HepG2 (cell line): ENCODE results near the gene MTRR. TPM values are rescaled to one million over a fixed set of nuclear protein-coding genes. Genes with fewer than 3 reads are reported as not detected.

Experiments
- ATAC-seq: fragments of 200-7000 bp; cut with Tn5 transposase; 3 replicates; pipeline ENCODE4 v1.9.1; 2020; ENCODE audit warnings: mild to moderate bottlenecking, moderate library complexity
- BruUV-seq: library from RNA; stranded (reverse); fragments of 400-500 nt; replicated peaks from 2 replicates; lab custom pipeline; 2021; lab: Mats Ljungman, UMichigan
- CTCF ChIA-PET: fragments of 300-600 bp; formaldehyde crosslinking; extraction: SDS; loops from one replicate; lab custom pipeline; 2021; ENCODE audit warnings: low total read pairs, inconsistent platforms, low intra/inter-chr PET ratio; lab: Yijun Ruan, JAX
- POLR2A ChIA-PET: fragments of 350-600 bp; sonication (Branson Sonifier 250); formaldehyde crosslinking; loops from one replicate; lab custom pipeline; 2020; ENCODE audit warnings: antibody characterized with exemption, inconsistent platforms; lab: Yijun Ruan, JAX
- DNase-seq: peaks from one replicate; pipeline ENCODE4 v3.0.0-alpha.2; 2015; ENCODE audit warnings: low spot score
- FAIRE-seq: peaks from 3 replicates; lab custom pipeline; 2011; peaks lifted over from hg19 to GRCh38; lab: Jason Lieb, UNC
- H2AFZ ChIP-seq: one replicate; pipeline ENCODE4 v1.6.1; 2011; ENCODE audit warnings: low read length, inconsistent platforms
- H3K27ac ChIP-seq: fragments of 300-600 bp; 3 replicates; pipeline ENCODE4 v1.8.0; 2011; ENCODE audit warnings: mixed run types, mild to moderate bottlenecking, mixed read lengths, low read length, inconsistent platforms; ENCODE audit not compliant: insufficient read depth; ENCODE audit errors: extremely low read length
- H3K27me3 ChIP-seq, 2 experiments: fragments of 200-600 bp in 1 of 2; 2 replicates in 1 of 2; 3 replicates in 1 of 2; pipeline versions ENCODE4 v1.6.0 to v1.8.0; 2011; ENCODE audit warnings: low read length in 2 of 2, mild to moderate bottlenecking in 2 of 2, moderate library complexity in 2 of 2, inconsistent platforms in 1 of 2; ENCODE audit not compliant: insufficient read depth in 2 of 2, control insufficient read depth in 1 of 2
- H3K36me3 ChIP-seq, 2 experiments: fragments of 200-600 bp in 1 of 2; replicated peaks in 1 of 2; 2 replicates in 1 of 2; 3 replicates in 1 of 2; pipeline versions ENCODE4 v1.5.1 to v1.8.0; 2011; ENCODE audit warnings: low read length in 2 of 2, inconsistent platforms in 1 of 2; ENCODE audit not compliant: insufficient read depth in 2 of 2, control insufficient read depth in 1 of 2
- H3K4me1 ChIP-seq: 2 replicates; pipeline ENCODE4 v1.5.1; 2012; ENCODE audit warnings: low read length, inconsistent platforms; ENCODE audit not compliant: insufficient read depth
- H3K4me2 ChIP-seq: 2 replicates; pipeline ENCODE4 v1.6.0; 2011; ENCODE audit warnings: low read depth, low read length, inconsistent platforms
- H3K4me3 ChIP-seq, 3 experiments: fragments of 200-600 bp in 1 of 3; sonication (generic), shearing (Covaris generic) in 1 of 3; replicated peaks in 1 of 3; 2 replicates each; pipeline ENCODE4 v1.5.1; 2011 to 2016; ENCODE audit warnings: low read length in 3 of 3, inconsistent platforms in 2 of 3, low read depth in 2 of 3, mild to moderate bottlenecking in 2 of 3, control low read depth in 1 of 3, mixed read lengths in 1 of 3; ENCODE audit not compliant: insufficient read depth in 1 of 3
- H3K79me2 ChIP-seq: one replicate; pipeline ENCODE4 v1.6.1; 2011; ENCODE audit warnings: low read length, inconsistent platforms; ENCODE audit not compliant: insufficient read depth
- H3K9ac ChIP-seq: 2 replicates; pipeline ENCODE4 v1.6.0; 2011; ENCODE audit warnings: mild to moderate bottlenecking, low read depth, low read length, inconsistent platforms; ENCODE audit not compliant: insufficient read depth
- H3K9me3 ChIP-seq: 2 replicates; pipeline ENCODE4 v1.5.1; 2012; ENCODE audit warnings: mild to moderate bottlenecking, low read length
- H4K20me1 ChIP-seq: 2 replicates; pipeline ENCODE4 v1.6.0; 2011; ENCODE audit warnings: inconsistent platforms, mild to moderate bottlenecking, low read length, moderate library complexity; ENCODE audit not compliant: insufficient read depth
- AKAP8 ChIP-seq: sonication (generic); formaldehyde crosslinking; IDR thresholded peaks from 2 replicates; pipeline ENCODE4 v1.5.1; 2020; ENCODE audit warnings: mild to moderate bottlenecking, missing genetic modification reagents
- PITX1 ChIP-seq: sonication (generic); formaldehyde crosslinking; IDR thresholded peaks from 2 replicates; pipeline ENCODE4 v1.5.1; 2020; ENCODE audit warnings: mild to moderate bottlenecking, missing genetic modification reagents
- SRSF9 ChIP-seq: fragments of 200-400 bp; formaldehyde crosslinking; IDR thresholded peaks from 2 replicates; pipeline ENCODE4 v1.6.1; 2018; ENCODE audit warnings: borderline replicate concordance, mild to moderate bottlenecking, low read depth, low read length; ENCODE audit not compliant: insufficient read depth, poor library complexity, severe bottlenecking
- ZNF33B ChIP-seq: sonication (generic); formaldehyde crosslinking; IDR thresholded peaks from 2 replicates; pipeline ENCODE4 v1.5.1; 2020; ENCODE audit warnings: mild to moderate bottlenecking, missing genetic modification reagents
- WGBS: methylation state at CpG from one replicate; pipeline ENCODE4 v1.1.6; 2017; ENCODE audit warnings: low lambda C conversion rate; 5-methylcytosine and 5-hydroxymethylcytosine counted together
- in situ Hi-C: cut with HindIII; loops from 2 replicates; pipeline ENCODE4 v1.10.0; 2017; ENCODE audit warnings: low pct_unique_long_range_greater_than_20kb; ENCODE audit not compliant: extremely low pct_ligation_motif_present
- intact Hi-C: fragments of 100-400 bp; cut with micrococcal nuclease; formaldehyde crosslinking; loops from one replicate; pipeline ENCODE4 v1.10.0; 2022; ENCODE audit not compliant: unreplicated experiment
- polyA plus RNA-seq, 8 experiments: library from polyadenylated mRNA; depleted of rRNA in 3 of 8; stranded (reverse) in 7 of 8; unstranded in 1 of 8; fragments of >200 nt; fragmentation: Illumina TruSeq in 4 of 8; extraction: Trizol in 4 of 8; gene quantifications; 2 replicates each; pipeline versions ENCODE4 v1.2.1 to v1.2.3, GENCODE V29; 2011 to 2016; ENCODE audit warnings: low read depth in 4 of 8, missing spikeins in 1 of 8, mixed read lengths in 1 of 8; ENCODE audit not compliant: insufficient read depth in 1 of 8
- total RNA-seq, 5 experiments: library from RNA; depleted of rRNA; stranded (reverse); fragments of >200 nt; fragmentation: Illumina TruSeq; extraction: Trizol; gene quantifications; 2 replicates each; pipeline ENCODE4 v1.2.3, GENCODE V29; 2016; ENCODE audit warnings: low read depth in 1 of 5

MTRR gene
- total and polyA plus RNA-seq, 2 of the 13 experiments (the other 11 are each of a cell fraction or from before 2014, with no cell fraction given): 39.2 to 59.2 TPM

DNA sequence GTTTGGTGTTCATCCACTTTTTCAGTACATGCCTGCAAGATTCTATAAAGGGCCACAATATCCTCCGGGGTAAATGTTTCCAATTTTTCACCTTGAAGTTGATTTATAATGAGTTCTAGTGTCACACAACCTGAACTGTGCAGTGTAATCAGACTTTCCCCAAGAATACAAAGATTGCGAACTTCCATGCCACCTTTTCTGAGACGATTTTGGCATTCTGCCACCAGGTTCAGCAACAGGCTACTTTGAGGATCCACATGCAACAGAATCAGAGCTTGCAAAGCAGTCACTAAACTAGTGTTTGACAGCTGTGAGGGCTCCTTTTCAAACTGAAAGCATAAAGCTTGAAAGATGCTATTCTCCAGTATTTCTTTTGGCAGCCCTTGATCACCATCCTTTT, 1.7 kb upstream of the MTRR start:
- in situ Hi-C loops: no loop called here
- H4K20me1 ChIP-seq: peaks cover 15% of the 10 kb centered on the region; the same call in 1 of the 2 replicates
- peaks cover 50% of the 10 kb centered on the region for H3K4me1 ChIP-seq
- intact Hi-C loops: no loop called here
- H3K9ac ChIP-seq: no peak overlapping the region
- H2AFZ ChIP-seq: no peak overlapping the region
- no peaks in the 10 kb centered on the region for H3K9me3 ChIP-seq
- peak overlapping the region in 1 of 3 experiments; percentile 89; a peak in 1 of 6 replicates for H3K4me3 ChIP-seq
- H3K4me2 ChIP-seq: peak overlapping the region; percentile 82
- H3K27ac ChIP-seq: no peak overlapping the region
- FAIRE-seq (no peak), ATAC-seq (no peak), DNase-seq (no peak)
- 72% methylated on average over 3 of the region's 3 CpGs for WGBS
- ChIA-PET POLR2A (no interaction called here), CTCF (no interaction called here)
- no peaks in the 10 kb centered on the region; a peak in 1 of 5 replicates for H3K27me3 ChIP-seq
- BruUV-seq: no TSS peak
- peaks cover 1 to 32% of the 10 kb centered on the region in 2 experiments; a peak in 4 of 5 replicates for H3K36me3 ChIP-seq
- peaks cover 46% of the 10 kb centered on the region for H3K79me2 ChIP-seq
- TF ChIP-seq PITX1 (CRISPR knock-in tag) (no peak), SRSF9 (no peak)

DNA sequence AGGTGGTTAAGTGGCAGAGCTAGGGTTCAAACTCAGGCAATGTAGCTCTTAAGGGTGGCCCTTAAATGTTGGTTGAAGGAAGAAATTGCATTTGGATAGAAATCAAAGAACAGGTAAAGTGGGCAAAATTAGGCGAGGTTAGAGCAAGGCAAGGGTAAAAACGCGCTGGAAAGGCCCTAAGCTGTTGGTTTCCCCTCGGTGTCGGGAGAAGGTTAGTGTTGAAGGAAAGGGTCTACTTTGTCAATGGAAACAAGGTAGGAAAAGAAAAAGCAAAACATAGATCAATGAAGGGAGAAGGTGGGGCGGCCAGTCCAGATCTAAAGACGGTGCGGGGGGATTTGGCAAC, 548 bp upstream of the MTRR start:
- DNase-seq (no peak), FAIRE-seq (no peak), ATAC-seq (peak; percentile 25)
- peaks cover 59% of the 10 kb centered on the region for H3K4me1 ChIP-seq
- peak overlapping the region; percentile 92 for H3K9ac ChIP-seq
- H4K20me1 ChIP-seq: peaks cover 15% of the 10 kb centered on the region; the same call in 1 of the 2 replicates
- intact Hi-C loops: no loop called here
- in situ Hi-C loops: no loop called here
- H3K36me3 ChIP-seq: peaks cover 0 to 37% of the 10 kb centered on the region in 2 experiments; a peak in 2 of 5 replicates
- no peak overlapping the region for H2AFZ ChIP-seq
- no TSS peak for BruUV-seq
- H3K27me3 ChIP-seq: no peaks in the 10 kb centered on the region; a peak in 1 of 5 replicates
- H3K79me2 ChIP-seq: peaks cover 57% of the 10 kb centered on the region
- TF ChIP-seq AKAP8 (CRISPR knock-in tag) (no peak), ZNF33B (0 out of 2 replicates have a peak, but pooled peaks have one; percentile 1)
- 2% methylated on average over 8 of the region's 8 CpGs for WGBS
- H3K27ac ChIP-seq: peak overlapping the region; percentile 74
- POLR2A ChIA-PET: interaction anchor here (0.9 to 2.1 kb wide), 5 partner anchors 8 to 589 kb away, joined by 3 to 18 read pairs (median 4); partner anchors contain the start of gene CFAP90
- H3K9me3 ChIP-seq: no peaks in the 10 kb centered on the region
- CTCF ChIA-PET: no interaction called here
- peak overlapping the region; percentile 82 for H3K4me2 ChIP-seq
- peak overlapping the region; percentile 84 to 89 (median 87) for H3K4me3 ChIP-seq
